Glomerular visceral epithelial cell (primary cell): Measurements from ENCODE around the gene PDGFD.

Experiments used
- DNase-seq: peaks from one replicate; pipeline ENCODE4 v3.0.0-alpha.2; 2016; ENCODE audit errors: extremely low spot score

Gene PDGFD

GRCh38 chr11:103958475-103959215, 205.3 kb downstream of the PDGFD start:
- DNase-seq, result no peak

GRCh38 chr11:103953797-103954486, 210.0 kb downstream of the PDGFD start:
- no peak for DNase-seq

GRCh38 chr11:103949781-103950180, 214.2 kb downstream of the PDGFD start:
- no peak for DNase-seq

- no peak for DNase-seq
These were observed 215.7 kb downstream of the PDGFD start for GRCh38 chr11:103948187-103948763.

GRCh38 chr11:103947546-103947919, 216.4 kb downstream of the PDGFD start:
- no peak for DNase-seq

GRCh38 chr11:103946793-103947545, 217.0 kb downstream of the PDGFD start:
- DNase-seq, result no peak

- no peak for DNase-seq
These were observed 219.6 kb downstream of the PDGFD start for GRCh38 chr11:103944251-103944940.

GRCh38 chr11:103942646-103943045, 221.3 kb downstream of the PDGFD start:
- no peak for DNase-seq

GRCh38 chr11:103940551-103940950, 223.4 kb downstream of the PDGFD start:
- DNase-seq, result no peak

- no peak for DNase-seq
These were observed 224.3 kb downstream of the PDGFD start for GRCh38 chr11:103939694-103940093.

- no peak for DNase-seq
These were observed 227.9 kb downstream of the PDGFD start for GRCh38 chr11:103936059-103936458.

GRCh38 chr11:103935219-103935618, 228.7 kb downstream of the PDGFD start:
- no peak for DNase-seq

- no peak for DNase-seq
These were observed 234.6 kb downstream of the PDGFD start for GRCh38 chr11:103929170-103929903.

- DNase-seq, result no peak
These were observed 235.2 kb downstream of the PDGFD start for GRCh38 chr11:103928802-103929161.

GRCh38 chr11:103928040-103928801, 235.7 kb downstream of the PDGFD start:
- DNase-seq, result no peak

- no peak for DNase-seq
These were observed 236.4 kb downstream of the PDGFD start for GRCh38 chr11:103927535-103927934.

GRCh38 chr11:103926990-103927389, 237.0 kb downstream of the PDGFD start:
- no peak for DNase-seq

- DNase-seq, result no peak
These were observed 239.6 kb downstream of the PDGFD start for GRCh38 chr11:103924166-103925013.

- DNase-seq, result peak; percentile 7
These were observed 240.5 kb downstream of the PDGFD start for GRCh38 chr11:103923451-103923931.
